HG03108 (cell line): ENCODE measurements around the gene RBFOX1.

Source experiments
- ATAC-seq: cut with Tn5 transposase; IDR thresholded peaks from one replicate; pipeline ENCODE4 v1.9.1; 2021; ENCODE audit warnings: moderate library complexity; ENCODE audit not compliant: unreplicated experiment

The RBFOX1 gene

GRCh38 chr16:7515543-7515942 lies 182.9 kb downstream of the RBFOX1 start:
- ATAC-seq, result no peak

GRCh38 chr16:7517496-7517895 lies 184.9 kb downstream of the RBFOX1 start:
- no peak for ATAC-seq

- no peak for ATAC-seq
Measured at GRCh38 chr16:7518158-7518557, 185.5 kb downstream of the RBFOX1 start.

- no peak for ATAC-seq
Measured at GRCh38 chr16:7521834-7522233, 189.2 kb downstream of the RBFOX1 start.

GRCh38 chr16:7524419-7524818 lies 191.8 kb downstream of the RBFOX1 start:
- ATAC-seq, result no peak

GRCh38 chr16:7526736-7527135 lies 194.1 kb downstream of the RBFOX1 start:
- ATAC-seq, result no peak

GRCh38 chr16:7532534-7532933 lies 199.9 kb downstream of the RBFOX1 start:
- ATAC-seq, result no peak

- ATAC-seq, result no peak
Measured at GRCh38 chr16:7534749-7535148, 202.1 kb downstream of the RBFOX1 start.

- no peak for ATAC-seq
Measured at GRCh38 chr16:7541026-7541425, 208.4 kb downstream of the RBFOX1 start.

GRCh38 chr16:7545251-7545650 lies 212.6 kb downstream of the RBFOX1 start:
- ATAC-seq, result no peak

- no peak for ATAC-seq
Measured at GRCh38 chr16:7546948-7547347, 214.3 kb downstream of the RBFOX1 start.

- no peak for ATAC-seq
Measured at GRCh38 chr16:7547736-7548135, 215.1 kb downstream of the RBFOX1 start.

- no peak for ATAC-seq
Measured at GRCh38 chr16:7548796-7549318, 216.2 kb downstream of the RBFOX1 start.

- no peak for ATAC-seq
Measured at GRCh38 chr16:7550096-7550495, 217.5 kb downstream of the RBFOX1 start.

GRCh38 chr16:7555459-7555858 lies 222.8 kb downstream of the RBFOX1 start:
- ATAC-seq, result no peak

GRCh38 chr16:7561908-7562405 lies 229.3 kb downstream of the RBFOX1 start:
- ATAC-seq, result no peak

- no peak for ATAC-seq
Measured at GRCh38 chr16:7566360-7566759, 233.7 kb downstream of the RBFOX1 start.

GRCh38 chr16:7571366-7571765 lies 238.7 kb downstream of the RBFOX1 start:
- ATAC-seq, result no peak

- ATAC-seq, result no peak
Measured at GRCh38 chr16:7577588-7577987, 244.9 kb downstream of the RBFOX1 start.

- no peak for ATAC-seq
Measured at GRCh38 chr16:7579454-7579853, 246.8 kb downstream of the RBFOX1 start.

GRCh38 chr16:7581175-7581574 lies 248.5 kb downstream of the RBFOX1 start:
- no peak for ATAC-seq

- no peak for ATAC-seq
Measured at GRCh38 chr16:7583396-7583795, 250.8 kb downstream of the RBFOX1 start.

GRCh38 chr16:7584561-7584960 lies 251.9 kb downstream of the RBFOX1 start:
- no peak for ATAC-seq
